OCI-LY7 (cell line): Measurements from ENCODE around the gene CELA3B. TPM values are rescaled to one million over a fixed set of nuclear protein-coding genes. Genes with fewer than 3 reads are reported as not detected.
"Not testable (repeated sequence)": the region's sequence is repeated elsewhere in the genome, so short reads cannot be mapped to it uniquely, and the experiment has no call there.

Source experiments
- BruUV-seq: library from RNA; stranded (reverse); fragments of 400-500 nt; replicated peaks from 2 replicates; lab custom pipeline; 2021; lab: Mats Ljungman, UMichigan
- CTCF ChIA-PET: fragments of 300-600 bp; sonication (Branson Sonifier 250); formaldehyde crosslinking; loops from one replicate; lab custom pipeline; 2022; ENCODE audit warnings: antibody characterized with exemption; ENCODE audit not compliant: unreplicated experiment; lab: Charles Lee
- POLR2A ChIA-PET: fragments of 300-600 bp; sonication (Branson Sonifier 250); formaldehyde crosslinking; loops from one replicate; lab custom pipeline; 2022; ENCODE audit warnings: antibody characterized with exemption; lab: Charles Lee
- DNase-seq: peaks from one replicate; pipeline ENCODE4 v3.0.0-alpha.2; 2015; ENCODE audit warnings: low spot score
- H2AFZ ChIP-seq: fragments of 200-600 bp; sonication (generic), shearing (Covaris generic); 2 replicates; pipeline ENCODE4 v1.6.1; 2014; ENCODE audit warnings: mild to moderate bottlenecking, antibody characterized with exemption, low read length, moderate library complexity
- H3K27ac ChIP-seq: fragments of 200-600 bp; sonication (generic); 2 replicates; pipeline ENCODE4 v1.5.1; 2014; ENCODE audit warnings: mixed run types, low read depth, mild to moderate bottlenecking, moderate library complexity, low read length, inconsistent platforms; ENCODE audit not compliant: poor library complexity, severe bottlenecking
- H3K36me3 ChIP-seq: fragments of 200-600 bp; sonication (generic); 2 replicates; pipeline ENCODE4 v1.6.1; 2014; ENCODE audit warnings: mild to moderate bottlenecking, antibody characterized with exemption, low read length, moderate library complexity, mixed read lengths; ENCODE audit not compliant: insufficient read depth
- H3K4me1 ChIP-seq: fragments of 200-600 bp; sonication (generic); 2 replicates; pipeline ENCODE4 v1.5.1; 2014; ENCODE audit warnings: mild to moderate bottlenecking, low read length; ENCODE audit not compliant: insufficient read depth, poor library complexity, severe bottlenecking
- H3K4me2 ChIP-seq: fragments of 200-600 bp; sonication (generic); 2 replicates; pipeline ENCODE4 v1.6.1; 2014; ENCODE audit warnings: mild to moderate bottlenecking, low read length
- H3K4me3 ChIP-seq: fragments of 200-600 bp; sonication (generic); 2 replicates; pipeline ENCODE4 v1.5.1; 2014; ENCODE audit warnings: mild to moderate bottlenecking, low read depth, low read length; ENCODE audit not compliant: poor library complexity, severe bottlenecking
- H3K79me2 ChIP-seq: fragments of 200-600 bp; sonication (generic); 2 replicates; pipeline ENCODE4 v1.6.1; 2016; ENCODE audit warnings: low read depth, mild to moderate bottlenecking, low read length, moderate library complexity, mixed read lengths; ENCODE audit not compliant: insufficient read depth
- H3K9me2 ChIP-seq: fragments of 200-600 bp; sonication (generic); 2 replicates; pipeline ENCODE4 v1.6.1; 2016; ENCODE audit warnings: mild to moderate bottlenecking, low read length, mixed read lengths; ENCODE audit not compliant: insufficient read depth
- H3K9me3 ChIP-seq: fragments of 200-600 bp; sonication (generic); 2 replicates; pipeline ENCODE4 v1.6.1; 2014; ENCODE audit warnings: mild to moderate bottlenecking, mixed run types, low read length, mixed read lengths
- H4K20me1 ChIP-seq: fragments of 200-600 bp; sonication (generic); 2 replicates; pipeline ENCODE4 v1.6.1; 2014; ENCODE audit warnings: mild to moderate bottlenecking, antibody characterized with exemption, low read length, moderate library complexity, mixed read lengths; ENCODE audit not compliant: insufficient read depth
- CTCF ChIP-seq: fragments of 200-600 bp; sonication (generic); conservative IDR thresholded peaks from 2 replicates; pipeline ENCODE4 v1.5.1; 2014; ENCODE audit warnings: mild to moderate bottlenecking, antibody characterized with exemption, low read length, moderate library complexity, mixed read lengths
- EZH2phosphoT487 ChIP-seq: fragments of 200-600 bp; sonication (generic); IDR thresholded peaks from 2 replicates; pipeline ENCODE4 v1.6.1; 2018; ENCODE audit warnings: low read depth, borderline replicate concordance, mild to moderate bottlenecking, mixed run types, antibody characterized with exemption, low read length, moderate library complexity, mixed read lengths
- intact Hi-C: fragments of 100-400 bp; cut with micrococcal nuclease; formaldehyde crosslinking; loops from one replicate; pipeline ENCODE4 v1.10.0; 2022; ENCODE audit not compliant: unreplicated experiment
- total RNA-seq, 2 experiments: library from RNA; depleted of rRNA in 1 of 2; stranded (reverse); fragments of >200 nt in 1 of 2; shearing (Covaris generic) in 1 of 2; gene quantifications; 2 replicates each; pipeline ENCODE4 v1.2.3, GENCODE V29; 2014 to 2022

The CELA3B gene
- total RNA-seq, 2 experiments from 2014 or later, result not detected

- DNase-seq, result no peak
Observed at GRCh38 chr1:22001409-22001808, 24.6 kb downstream of the CELA3B start, which contains the start of gene CELA3A. Gene CELA3A (plus strand): TSS chr1:22001657. CDS start chr1:22001675, 18 bp downstream.

GRCh38 chr1:22002461-22002860 is 25.6 kb downstream of the CELA3B start:
- BruUV-seq, H3K9me2 ChIP-seq, H3K36me3 ChIP-seq, H3K4me3 ChIP-seq, H2AFZ ChIP-seq, intact Hi-C loops, CTCF ChIA-PET, H4K20me1 ChIP-seq, DNase-seq, H3K4me2 ChIP-seq, H3K9me3 ChIP-seq, H3K4me1 ChIP-seq, H3K27ac ChIP-seq, H3K79me2 ChIP-seq: not testable (repeated sequence)
- POLR2A ChIA-PET, result interaction anchor here (0.6 kb wide), 1 partner anchor 22 kb away, joined by 3 read pairs; no protein-coding TSS in a partner anchor

More at GRCh38 chr1:22001409-22001808, 24.6 kb downstream of the CELA3B start, which contains the start of gene CELA3A:
- no peaks in the 10 kb centered on the region for H4K20me1 ChIP-seq
- H3K79me2 ChIP-seq, result no peaks in the 10 kb centered on the region
- H3K9me2 ChIP-seq, result no peaks in the 10 kb centered on the region
- H3K4me1 ChIP-seq, result no peaks in the 10 kb centered on the region
- H3K36me3 ChIP-seq, result no peaks in the 10 kb centered on the region
- no peaks in the 10 kb centered on the region for H3K9me3 ChIP-seq
- H2AFZ ChIP-seq, result no peak within 1 kb of the TSS
- no peak within 1 kb of the TSS for H3K4me2 ChIP-seq
- no peak within 1 kb of the TSS for H3K27ac ChIP-seq
- intact Hi-C loops, result no loop called here
- H3K4me3 ChIP-seq, result no peak within 1 kb of the TSS
- no TSS peak for BruUV-seq
- ChIA-PET CTCF (interaction anchor here (0.6 kb wide), 1 partner anchor 461 kb away, joined by 3 read pairs; no protein-coding TSS in a partner anchor), POLR2A (no interaction called here)
- TF ChIP-seq EZH2phosphoT487 (no peak), CTCF (no peak)

GRCh38 chr1:22002875-22003274 is 26.1 kb downstream of the CELA3B start:
- intact Hi-C loops, H3K4me2 ChIP-seq, H3K4me1 ChIP-seq, POLR2A ChIA-PET, CTCF ChIA-PET, BruUV-seq, H3K36me3 ChIP-seq, H2AFZ ChIP-seq, H4K20me1 ChIP-seq, H3K9me3 ChIP-seq, H3K27ac ChIP-seq, DNase-seq, H3K4me3 ChIP-seq, H3K79me2 ChIP-seq, H3K9me2 ChIP-seq: not testable (repeated sequence)

GRCh38 chr1:22003959-22004358 is 27.1 kb downstream of the CELA3B start:
- POLR2A ChIA-PET, result interaction anchor here (0.7 kb wide), 1 partner anchor 316 kb away, joined by 5 read pairs; no protein-coding TSS in a partner anchor
- CTCF ChIA-PET, H2AFZ ChIP-seq, BruUV-seq, H3K27ac ChIP-seq, DNase-seq, H3K4me3 ChIP-seq, H3K9me2 ChIP-seq, H3K36me3 ChIP-seq, H3K9me3 ChIP-seq, H3K4me1 ChIP-seq, H3K4me2 ChIP-seq, intact Hi-C loops, H3K79me2 ChIP-seq, H4K20me1 ChIP-seq: not testable (repeated sequence)
